ENCODE data around the gene RFX1. TPM values are rescaled to one million over a fixed set of nuclear protein-coding genes. Genes with fewer than 3 reads are reported as not detected.
A peak's percentile ranks its signal among the peaks of the same experiment; 100 is the strongest.
"Not testable (repeated sequence)": the region's sequence is repeated elsewhere in the genome, so short reads cannot be mapped to it uniquely, and the experiment has no call there.

Gene RFX1
- total and polyA plus RNA-seq, 9 donors, result 1.8 to 9.5 (median 7.1) TPM

- H3K9me3 ChIP-seq (replicated peaks; ENCODE audit: control insufficient read depth, low read depth, low read length); H3K4me1 ChIP-seq (ENCODE audit: control insufficient read depth, insufficient read depth, low read length); H3K27me3 ChIP-seq (ENCODE audit: control insufficient read depth, insufficient read depth, low read length); DNase-seq; H3K27ac ChIP-seq (ENCODE audit: low read length); H3K4me3 ChIP-seq (ENCODE audit: low read length): not testable (repeated sequence)
- 88% methylated on average over 3 of the region's 6 CpGs for WGBS (ENCODE audit: insufficient coverage)
- peaks cover 67% of the 10 kb centered on the region for H3K36me3 ChIP-seq (ENCODE audit: control insufficient read depth, insufficient read depth, low read length)
These were observed 84.0 kb downstream of the RFX1 start for GRCh38 chr19:13922118-13922517.

DNA sequence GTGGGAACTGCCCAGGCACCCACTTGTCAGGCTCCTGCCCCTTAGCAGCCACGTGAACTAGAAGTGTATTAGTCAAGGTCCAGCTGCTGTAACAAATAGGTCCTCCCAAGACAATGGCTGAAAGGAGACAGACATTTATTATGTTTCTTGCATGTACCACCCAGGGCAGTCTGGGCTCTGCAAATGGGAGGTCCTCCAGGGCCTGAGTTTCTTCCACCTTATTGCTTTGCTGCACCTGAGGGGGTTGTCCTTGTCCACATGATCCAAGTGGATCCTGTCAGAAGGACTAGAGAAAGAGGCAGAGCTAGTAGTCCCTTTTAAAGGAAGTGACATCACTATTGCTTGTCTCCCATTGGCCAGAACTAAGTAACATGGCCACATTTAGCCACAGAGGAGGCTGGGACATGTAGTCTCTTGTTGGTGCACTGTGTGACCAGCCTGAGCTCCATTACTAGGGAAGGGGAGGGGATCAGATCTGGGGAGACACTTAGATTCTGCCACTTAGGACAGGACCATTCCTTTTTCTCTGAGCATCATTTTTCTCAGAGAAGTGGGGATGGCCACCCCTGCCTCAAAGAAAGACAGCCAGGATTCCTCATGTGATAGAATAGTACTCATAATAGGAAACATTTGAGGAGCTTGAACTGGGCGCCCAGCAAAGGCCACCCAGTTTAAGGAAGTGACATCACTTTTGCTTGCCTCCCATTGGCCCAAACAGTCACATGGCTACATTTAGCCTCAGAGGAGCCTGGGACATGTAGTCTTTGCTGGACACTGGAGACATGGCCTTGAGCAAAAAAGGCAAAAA is 85.0 kb downstream of the RFX1 start:
- peak; percentile 62 for DNase-seq
- WGBS (ENCODE audit: insufficient coverage), result 100% methylated on average over 1 of the region's 2 CpGs
- no peak overlapping the region for H3K27ac ChIP-seq (ENCODE audit: low read length)
- no peak overlapping the region for H3K4me3 ChIP-seq (ENCODE audit: low read length)
- no peaks in the 10 kb centered on the region for H3K4me1 ChIP-seq (ENCODE audit: control insufficient read depth, insufficient read depth, low read length)
- H3K9me3 ChIP-seq (replicated peaks; ENCODE audit: control insufficient read depth, low read depth, low read length), result peaks cover 8% of the 10 kb centered on the region
- H3K36me3 ChIP-seq (ENCODE audit: control insufficient read depth, insufficient read depth, low read length), result peaks cover 64% of the 10 kb centered on the region
- no peaks in the 10 kb centered on the region for H3K27me3 ChIP-seq (ENCODE audit: control insufficient read depth, insufficient read depth, low read length)

DNA sequence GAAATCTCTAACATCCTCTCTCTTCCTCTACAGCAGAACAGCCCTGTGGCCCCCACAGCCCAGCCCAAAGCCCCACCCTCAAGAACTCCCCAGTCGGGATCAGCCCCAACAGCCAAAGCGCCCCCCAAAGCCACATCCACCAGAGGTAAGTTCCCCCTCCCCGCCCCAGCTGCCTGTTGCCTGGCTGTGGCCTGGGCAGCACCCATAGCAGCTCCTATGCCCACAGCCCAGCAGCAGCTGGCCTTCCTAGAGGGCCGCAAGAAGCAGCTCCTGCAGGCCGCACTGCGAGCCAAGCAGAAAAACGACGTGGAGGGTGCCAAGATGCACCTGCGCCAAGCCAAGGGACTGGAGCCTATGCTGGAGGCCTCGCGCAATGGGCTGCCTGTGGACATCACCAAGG is 85.6 kb downstream of the RFX1 start:
- Histone ChIP-seq H3K27ac (ENCODE audit: low read length) (no peak overlapping the region), H3K4me1 (ENCODE audit: control insufficient read depth, insufficient read depth, low read length) (no peaks in the 10 kb centered on the region), H3K36me3 (ENCODE audit: control insufficient read depth, insufficient read depth, low read length) (peaks cover 66% of the 10 kb centered on the region), H3K9me3 (replicated peaks; ENCODE audit: control insufficient read depth, low read depth, low read length) (peaks cover 8% of the 10 kb centered on the region), H3K4me3 (ENCODE audit: low read length) (no peak overlapping the region), H3K27me3 (ENCODE audit: control insufficient read depth, insufficient read depth, low read length) (no peaks in the 10 kb centered on the region)
- WGBS (ENCODE audit: insufficient coverage), result 99% methylated on average over 11 of the region's 11 CpGs
- DNase-seq, result no peak

- peaks cover 66% of the 10 kb centered on the region for H3K36me3 ChIP-seq (ENCODE audit: control insufficient read depth, insufficient read depth, low read length)
- H3K4me1 ChIP-seq (ENCODE audit: control insufficient read depth, insufficient read depth, low read length), result no peaks in the 10 kb centered on the region
- WGBS (ENCODE audit: insufficient coverage), result 91% methylated on average over 29 of the region's 34 CpGs
- no peak overlapping the region for H3K27ac ChIP-seq (ENCODE audit: low read length)
- no peak overlapping the region for H3K4me3 ChIP-seq (ENCODE audit: low read length)
- H3K27me3 ChIP-seq (ENCODE audit: control insufficient read depth, insufficient read depth, low read length), result no peaks in the 10 kb centered on the region
- no peak for DNase-seq
- peaks cover 8% of the 10 kb centered on the region for H3K9me3 ChIP-seq (replicated peaks; ENCODE audit: control insufficient read depth, low read depth, low read length)
These were observed 87.3 kb downstream of the RFX1 start for GRCh38 chr19:13918726-13919411.

GRCh38 chr19:13917888-13918406 is 88.2 kb downstream of the RFX1 start:
- no peak for DNase-seq
- H3K4me3 ChIP-seq (ENCODE audit: low read length), result no peak overlapping the region
- H3K27me3 ChIP-seq (ENCODE audit: control insufficient read depth, insufficient read depth, low read length), result no peaks in the 10 kb centered on the region
- no peaks in the 10 kb centered on the region for H3K4me1 ChIP-seq (ENCODE audit: control insufficient read depth, insufficient read depth, low read length)
- WGBS (ENCODE audit: insufficient coverage), result 88% methylated on average over 12 of the region's 14 CpGs
- peaks cover 8% of the 10 kb centered on the region for H3K9me3 ChIP-seq (replicated peaks; ENCODE audit: control insufficient read depth, low read depth, low read length)
- peaks cover 67% of the 10 kb centered on the region for H3K36me3 ChIP-seq (ENCODE audit: control insufficient read depth, insufficient read depth, low read length)
- no peak overlapping the region for H3K27ac ChIP-seq (ENCODE audit: low read length)

DNA sequence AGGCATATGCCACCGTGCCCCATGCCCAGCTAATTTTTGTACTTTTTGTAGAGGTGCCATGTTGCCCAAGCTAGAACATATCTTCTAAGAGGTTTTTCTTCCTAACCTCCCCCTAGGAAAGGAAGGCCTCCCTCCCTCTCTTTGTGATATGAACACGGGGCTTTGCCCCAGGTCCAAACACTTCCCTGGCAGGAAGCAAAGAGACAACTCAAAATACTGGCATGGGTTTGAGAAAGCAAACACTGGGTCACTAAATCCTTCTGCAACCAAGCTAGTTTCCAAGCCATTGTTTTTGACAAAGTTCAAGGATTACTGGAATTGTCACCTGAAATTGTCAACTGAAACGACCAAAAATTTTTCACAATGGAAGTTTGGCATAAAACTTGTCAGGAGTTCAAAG is 91.3 kb downstream of the RFX1 start:
- H3K9me3 ChIP-seq (replicated peaks; ENCODE audit: control insufficient read depth, low read depth, low read length), result no peaks in the 10 kb centered on the region
- H3K36me3 ChIP-seq (ENCODE audit: control insufficient read depth, insufficient read depth, low read length), result peaks cover 55% of the 10 kb centered on the region
- no peaks in the 10 kb centered on the region for H3K4me1 ChIP-seq (ENCODE audit: control insufficient read depth, insufficient read depth, low read length)
- DNase-seq, result no peak
- WGBS (ENCODE audit: insufficient coverage), result no CpG with 5 or more reads among the region's 3 CpGs
- no peak overlapping the region for H3K27ac ChIP-seq (ENCODE audit: low read length)
- H3K4me3 ChIP-seq (ENCODE audit: low read length), result no peak overlapping the region
- H3K27me3 ChIP-seq (ENCODE audit: control insufficient read depth, insufficient read depth, low read length), result no peaks in the 10 kb centered on the region

DNA sequence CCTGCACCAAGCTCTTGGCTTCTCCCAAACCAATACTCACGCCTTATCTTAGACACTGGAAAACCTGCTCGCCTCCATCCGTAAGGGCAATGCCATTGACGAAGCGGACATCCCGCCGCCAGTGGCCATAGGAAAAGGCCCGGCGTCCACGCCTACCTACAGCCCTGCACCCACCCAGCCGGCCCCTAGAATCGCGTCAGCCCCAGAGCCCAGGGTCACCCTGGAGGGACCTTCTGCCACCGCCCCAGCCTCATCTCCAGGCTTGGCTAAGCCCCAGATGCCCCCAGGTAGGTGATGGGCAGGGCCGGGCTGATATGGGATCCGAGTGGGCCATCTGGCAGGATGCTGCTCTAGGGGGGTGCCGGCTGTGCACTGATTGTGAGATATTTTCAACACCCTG is 92.8 kb downstream of the RFX1 start:
- no peak for DNase-seq
- H3K4me3 ChIP-seq (ENCODE audit: low read length), result no peak overlapping the region
- H3K27me3 ChIP-seq (ENCODE audit: control insufficient read depth, insufficient read depth, low read length), result no peaks in the 10 kb centered on the region
- no peak overlapping the region for H3K27ac ChIP-seq (ENCODE audit: low read length)
- peaks cover 48% of the 10 kb centered on the region for H3K36me3 ChIP-seq (ENCODE audit: control insufficient read depth, insufficient read depth, low read length)
- 94% methylated on average over 7 of the region's 17 CpGs for WGBS (ENCODE audit: insufficient coverage)
- no peaks in the 10 kb centered on the region for H3K9me3 ChIP-seq (replicated peaks; ENCODE audit: control insufficient read depth, low read depth, low read length)
- no peaks in the 10 kb centered on the region for H3K4me1 ChIP-seq (ENCODE audit: control insufficient read depth, insufficient read depth, low read length)

Other genes with a start within 250 kb of the RFX1 start
- 25.8 TPM for gene MRI1, start 241.8 kb downstream of the RFX1 start, total RNA-seq
- 10 to 100 TPM; 15.6 to 27.9 (median 20.2) TPM for gene MRI1, start 241.8 kb downstream of the RFX1 start, polyA plus RNA-seq (ENCODE audit: insufficient read depth in 1 of 8, insufficient read length in 8 of 8, low replicate concordance in 1 of 8)
- 107 TPM for gene C19orf53, start 231.9 kb downstream of the RFX1 start, total RNA-seq
- gene C19orf53, start 231.9 kb downstream of the RFX1 start, polyA plus RNA-seq (ENCODE audit: insufficient read depth in 1 of 8, insufficient read length in 8 of 8, low replicate concordance in 1 of 8), result 100 to 1,000 TPM; 108 to 139 (median 120) TPM
- gene ZSWIM4, start 210.9 kb downstream of the RFX1 start, total RNA-seq, result 1.5 TPM
- 1 to 10 TPM; 3.1 to 6.1 (median 4.5) TPM for gene ZSWIM4, start 210.9 kb downstream of the RFX1 start, polyA plus RNA-seq (ENCODE audit: insufficient read depth in 1 of 8, insufficient read length in 8 of 8, low replicate concordance in 1 of 8)
- gene NANOS3, start 129.2 kb downstream of the RFX1 start, total RNA-seq, result 2.6 TPM
- 1 to 10 TPM in 7 of 8 donors, under 1 TPM in 1; 0.71 to 3.4 (median 1.4) TPM for gene NANOS3, start 129.2 kb downstream of the RFX1 start, polyA plus RNA-seq (ENCODE audit: insufficient read depth in 1 of 8, insufficient read length in 8 of 8, low replicate concordance in 1 of 8)
- gene BRME1, start 100.2 kb downstream of the RFX1 start, total RNA-seq, result 2.1 TPM
- gene BRME1, start 100.2 kb downstream of the RFX1 start, polyA plus RNA-seq (ENCODE audit: insufficient read depth in 1 of 8, insufficient read length in 8 of 8, low replicate concordance in 1 of 8), result 1 to 10 TPM; 2.4 to 6.1 (median 4.0) TPM
- 8.7 TPM for gene CC2D1A, start 100.1 kb downstream of the RFX1 start, total RNA-seq
- 10 to 100 TPM; 12.0 to 18.6 (median 15.3) TPM for gene CC2D1A, start 100.1 kb downstream of the RFX1 start, polyA plus RNA-seq (ENCODE audit: insufficient read depth in 1 of 8, insufficient read length in 8 of 8, low replicate concordance in 1 of 8)
- 0.09 TPM for gene PODNL1, start 67.9 kb downstream of the RFX1 start, total RNA-seq
- 1 to 10 TPM in 2 of 8 donors, under 1 TPM in 6; 0.63 to 1.4 (median 0.98) TPM for gene PODNL1, start 67.9 kb downstream of the RFX1 start, polyA plus RNA-seq (ENCODE audit: insufficient read depth in 1 of 8, insufficient read length in 8 of 8, low replicate concordance in 1 of 8)
- 14.9 TPM for gene DCAF15, start 53.8 kb downstream of the RFX1 start, total RNA-seq
- gene DCAF15, start 53.8 kb downstream of the RFX1 start, polyA plus RNA-seq (ENCODE audit: insufficient read depth in 1 of 8, insufficient read length in 8 of 8, low replicate concordance in 1 of 8), result 10 to 100 TPM; 18.6 to 26.1 (median 21.5) TPM
- not detected for gene RLN3, start 21.8 kb upstream of the RFX1 start, total RNA-seq
- not detected for gene RLN3, start 21.8 kb upstream of the RFX1 start, polyA plus RNA-seq (ENCODE audit: insufficient read depth in 1 of 8, insufficient read length in 8 of 8, low replicate concordance in 1 of 8)
- 3.4 TPM for gene IL27RA, start 25.4 kb upstream of the RFX1 start, total RNA-seq
- gene IL27RA, start 25.4 kb upstream of the RFX1 start, polyA plus RNA-seq (ENCODE audit: insufficient read depth in 1 of 8, insufficient read length in 8 of 8, low replicate concordance in 1 of 8), result 1 to 10 TPM; 1.9 to 6.1 (median 4.1) TPM
- 0.18 TPM for gene PALM3, start 55.8 kb upstream of the RFX1 start, total RNA-seq
- gene PALM3, start 55.8 kb upstream of the RFX1 start, polyA plus RNA-seq (ENCODE audit: insufficient read depth in 1 of 8, insufficient read length in 8 of 8, low replicate concordance in 1 of 8), result 1 to 10 TPM in 5 of 8 donors, under 1 TPM in 3; 0.33 to 2.3 (median 1.2) TPM
- gene MISP3, start 66.5 kb upstream of the RFX1 start, total RNA-seq, result 0.62 TPM
- gene MISP3, start 66.5 kb upstream of the RFX1 start, polyA plus RNA-seq (ENCODE audit: insufficient read depth in 1 of 8, insufficient read length in 8 of 8, low replicate concordance in 1 of 8), result 1 to 10 TPM in 2 of 8 donors, under 1 TPM in 6; 0.65 to 1.4 (median 0.78) TPM
- 0.18 TPM for gene C19orf67, start 79.5 kb upstream of the RFX1 start, total RNA-seq
- not detected for gene C19orf67, start 79.5 kb upstream of the RFX1 start, polyA plus RNA-seq (ENCODE audit: insufficient read depth in 1 of 8, insufficient read length in 8 of 8, low replicate concordance in 1 of 8)
- gene SAMD1, start 84.4 kb upstream of the RFX1 start, total RNA-seq, result 27.1 TPM
- gene SAMD1, start 84.4 kb upstream of the RFX1 start, polyA plus RNA-seq (ENCODE audit: insufficient read depth in 1 of 8, insufficient read length in 8 of 8, low replicate concordance in 1 of 8), result 10 to 100 TPM; 38.3 to 53.6 (median 44.8) TPM
- 121 TPM for gene PRKACA, start 111.4 kb upstream of the RFX1 start, total RNA-seq
- 100 to 1,000 TPM; 303 to 485 (median 426) TPM for gene PRKACA, start 111.4 kb upstream of the RFX1 start, polyA plus RNA-seq (ENCODE audit: insufficient read depth in 1 of 8, insufficient read length in 8 of 8, low replicate concordance in 1 of 8)
- 6.6 TPM for gene ASF1B, start 130.3 kb upstream of the RFX1 start, total RNA-seq
- gene ASF1B, start 130.3 kb upstream of the RFX1 start, polyA plus RNA-seq (ENCODE audit: insufficient read depth in 1 of 8, insufficient read length in 8 of 8, low replicate concordance in 1 of 8), result 10 to 100 TPM in 7 of 8 donors, 1 to 10 TPM in 1; 8.2 to 15.1 (median 12.7) TPM
- gene ADGRL1, start 199.8 kb upstream of the RFX1 start, total RNA-seq, result 7.8 TPM
- gene ADGRL1, start 199.8 kb upstream of the RFX1 start, polyA plus RNA-seq (ENCODE audit: insufficient read depth in 1 of 8, insufficient read length in 8 of 8, low replicate concordance in 1 of 8), result 10 to 100 TPM; 14.3 to 28.0 (median 21.5) TPM

Measured in muscle of leg (tissue), 11 donors.